ENCODE measurements around the gene LRRTM3.

Gene LRRTM3

DNA sequence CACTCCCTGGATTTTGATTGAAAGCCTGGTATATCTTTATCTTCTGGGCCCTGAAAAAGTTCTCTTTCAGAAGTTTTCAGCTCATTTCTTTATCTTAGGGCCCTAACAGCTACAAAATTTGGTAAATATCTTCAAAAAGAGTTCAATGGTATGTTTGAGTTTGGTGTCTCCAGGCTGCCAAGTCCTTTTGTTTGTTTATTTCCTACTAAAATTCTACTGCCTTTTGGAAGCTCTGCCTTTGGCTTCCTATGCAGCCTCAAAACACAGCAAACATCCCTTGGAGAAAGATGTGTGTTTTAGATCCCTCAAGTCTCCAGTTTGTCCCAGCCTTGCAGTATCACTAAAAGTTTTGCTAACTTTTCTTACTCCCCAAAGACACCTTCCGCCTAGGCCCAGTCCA is 146.8 kb downstream of the LRRTM3 start:
- no peak for TF ChIP-seq CTCF (IDR thresholded peaks at IDR 0.05; ENCODE audit: low read depth, low read length)
- no peak for DNase-seq (ENCODE audit: low read depth, low spot score)
- in situ Hi-C loops (cut with HindIII; ENCODE audit: low sequenced_read_pairs): no loop called here
- no peak overlapping the region for H3K4me3 ChIP-seq (ENCODE audit: low read depth, low read length)

- H3K4me3 ChIP-seq (ENCODE audit: low read depth, low read length): no peak overlapping the region
- in situ Hi-C loops (cut with HindIII; ENCODE audit: low sequenced_read_pairs): no loop called here
- TF ChIP-seq CTCF (IDR thresholded peaks at IDR 0.05; ENCODE audit: low read depth, low read length): no peak
- DNase-seq (ENCODE audit: low read depth, low spot score): no peak
These were observed 149.7 kb downstream of the LRRTM3 start for GRCh38 chr10:67075491-67075971.

DNA sequence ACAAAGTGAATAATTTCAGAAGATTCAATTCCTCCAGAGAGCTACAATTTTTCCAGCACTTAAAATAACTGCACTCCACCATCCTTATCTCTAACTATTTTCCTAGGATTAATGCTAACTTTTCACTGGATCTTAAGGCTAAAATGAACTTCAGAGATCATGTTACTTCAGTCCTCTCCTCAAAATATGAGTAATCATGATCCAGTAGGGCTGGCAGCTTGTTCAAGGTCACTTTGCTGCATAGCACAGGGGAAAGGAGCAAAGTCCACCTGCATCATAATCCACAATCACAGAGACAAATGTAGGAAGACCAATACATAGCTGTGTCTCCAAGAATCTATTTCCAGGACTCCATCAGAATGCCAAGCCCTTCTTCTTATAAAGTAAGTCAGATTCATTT is 150.3 kb downstream of the LRRTM3 start:
- in situ Hi-C loops (cut with HindIII; ENCODE audit: low sequenced_read_pairs): no loop called here
- DNase-seq (ENCODE audit: low read depth, low spot score): no peak
- no peak for TF ChIP-seq CTCF (IDR thresholded peaks at IDR 0.05; ENCODE audit: low read depth, low read length)
- no peak overlapping the region for H3K4me3 ChIP-seq (ENCODE audit: low read depth, low read length)

DNA sequence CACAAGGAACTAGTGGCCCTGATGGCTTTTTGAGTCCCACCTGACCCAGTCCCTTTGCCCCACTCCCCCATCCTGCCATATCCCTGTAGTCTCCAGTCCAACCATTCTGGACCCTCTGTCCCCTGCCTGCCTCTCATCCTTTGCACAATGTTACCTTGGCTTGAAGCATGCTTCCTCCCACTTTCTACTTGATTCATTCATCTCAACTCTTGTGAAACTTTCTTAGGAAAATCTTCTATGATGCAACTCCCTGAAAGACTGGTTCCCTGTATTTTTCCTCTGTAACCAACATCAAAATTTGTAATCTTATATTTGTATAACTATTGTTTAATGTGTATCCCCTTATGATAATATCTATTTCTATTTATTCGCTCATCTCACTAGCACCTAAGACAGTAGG is 151.5 kb downstream of the LRRTM3 start:
- no peak for TF ChIP-seq CTCF (IDR thresholded peaks at IDR 0.05; ENCODE audit: low read depth, low read length)
- DNase-seq (ENCODE audit: low read depth, low spot score): no peak
- in situ Hi-C loops (cut with HindIII; ENCODE audit: low sequenced_read_pairs): no loop called here
- no peak overlapping the region for H3K4me3 ChIP-seq (ENCODE audit: low read depth, low read length)

DNA sequence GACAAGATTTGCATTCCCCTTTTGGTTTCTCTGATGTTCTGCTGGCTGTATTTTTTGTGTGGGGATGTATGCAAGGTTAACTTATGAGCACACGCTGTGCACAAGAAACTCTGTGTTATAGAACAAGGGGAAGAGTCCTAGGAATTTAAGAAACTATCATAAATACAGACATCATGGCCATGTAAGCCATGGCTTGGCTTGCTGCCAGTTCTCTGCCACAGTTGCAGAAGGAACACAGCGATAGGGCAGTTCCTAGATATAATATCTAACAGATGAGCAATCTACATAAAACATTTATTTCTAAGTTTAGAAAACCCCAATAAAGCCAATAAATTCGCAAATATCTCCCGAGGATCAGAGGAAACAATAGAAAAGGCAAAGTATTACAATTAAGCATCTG is 153.3 kb downstream of the LRRTM3 start:
- DNase-seq (ENCODE audit: low read depth, low spot score): no peak
- in situ Hi-C loops (cut with HindIII; ENCODE audit: low sequenced_read_pairs): no loop called here
- TF ChIP-seq CTCF (IDR thresholded peaks at IDR 0.05; ENCODE audit: low read depth, low read length): no peak

GRCh38 chr10:67086327-67087134 is 160.7 kb downstream of the LRRTM3 start:
- in situ Hi-C loops (cut with HindIII; ENCODE audit: low sequenced_read_pairs): no loop called here

More for the DNA sequence above, 153.3 kb downstream of the LRRTM3 start:
- H3K4me3 ChIP-seq (ENCODE audit: low read depth, low read length): no peak overlapping the region

More at GRCh38 chr10:67086327-67087134, 160.7 kb downstream of the LRRTM3 start:
- no peak overlapping the region for H3K4me3 ChIP-seq (ENCODE audit: low read depth, low read length)
- no peak for TF ChIP-seq CTCF (IDR thresholded peaks at IDR 0.05; ENCODE audit: low read depth, low read length)
- DNase-seq (ENCODE audit: low read depth, low spot score): no peak

Data from astrocyte of the spinal cord (primary cell).